Stimulated activated memory B cell treated with anti-CD40 and anti-IgM and Interleukin-4, amounts not matched to agents 10 μg/mL and 1 μg/mL and 100 μg/mL, for 72 hours (primary cell): ENCODE results near the gene TMEM100.

ENCODE experiments used
- ATAC-seq: fragments of 150-1000 bp; cut with Tn5 transposase; 2 replicates; pipeline ENCODE4 v1.10.0; 2021
- H3K27ac Mint-ChIP-seq: one replicate; pipeline ENCODE4 v1.8.0; 2022; ENCODE audit warnings: mild to moderate bottlenecking, mixed read lengths
- H3K27me3 Mint-ChIP-seq: one replicate; pipeline ENCODE4 v1.8.0; 2022; ENCODE audit warnings: mixed read lengths
- H3K36me3 Mint-ChIP-seq: one replicate; pipeline ENCODE4 v1.8.0; 2022; ENCODE audit warnings: mixed read lengths
- H3K4me1 Mint-ChIP-seq: one replicate; pipeline ENCODE4 v1.8.0; 2022; ENCODE audit warnings: mixed read lengths
- H3K4me3 Mint-ChIP-seq: one replicate; pipeline ENCODE4 v1.8.0; 2022; ENCODE audit warnings: mild to moderate bottlenecking, moderate library complexity, mixed read lengths
- H3K9me3 Mint-ChIP-seq: one replicate; pipeline ENCODE4 v1.8.0; 2022; ENCODE audit warnings: mixed read lengths

Gene TMEM100

GRCh38 chr17:55731586-55732250, 9.1 kb upstream of the TMEM100 start:
- no peak overlapping the region for H3K4me3 Mint-ChIP-seq
- no peak for ATAC-seq
- no peak overlapping the region for H3K27ac Mint-ChIP-seq
- no peaks in the 10 kb centered on the region for H3K9me3 Mint-ChIP-seq
- no peaks in the 10 kb centered on the region for H3K36me3 Mint-ChIP-seq
- H3K4me1 Mint-ChIP-seq = peaks cover 7% of the 10 kb centered on the region
- peaks cover 52% of the 10 kb centered on the region for H3K27me3 Mint-ChIP-seq

GRCh38 chr17:55730808-55731207, 8.1 kb upstream of the TMEM100 start:
- Mint-ChIP-seq H3K4me3 (no peak overlapping the region), H3K27me3 (peaks cover 57% of the 10 kb centered on the region), H3K9me3 (no peaks in the 10 kb centered on the region), H3K36me3 (no peaks in the 10 kb centered on the region), H3K4me1 (peaks cover 7% of the 10 kb centered on the region), H3K27ac (no peak overlapping the region)
- no peak for ATAC-seq

GRCh38 chr17:55730380-55730779, 7.7 kb upstream of the TMEM100 start:
- ATAC-seq = no peak
- Mint-ChIP-seq H3K36me3 (no peaks in the 10 kb centered on the region), H3K9me3 (no peaks in the 10 kb centered on the region), H3K4me1 (peaks cover 9% of the 10 kb centered on the region), H3K27ac (no peak overlapping the region), H3K27me3 (peaks cover 61% of the 10 kb centered on the region), H3K4me3 (no peak overlapping the region)

- peaks cover 66% of the 10 kb centered on the region for H3K27me3 Mint-ChIP-seq
- no peaks in the 10 kb centered on the region for H3K36me3 Mint-ChIP-seq
- H3K4me3 Mint-ChIP-seq = no peak overlapping the region
- H3K4me1 Mint-ChIP-seq = peaks cover 14% of the 10 kb centered on the region
- H3K27ac Mint-ChIP-seq = no peak overlapping the region
- no peaks in the 10 kb centered on the region for H3K9me3 Mint-ChIP-seq
- ATAC-seq = no peak
Observed at GRCh38 chr17:55729484-55729883, 6.8 kb upstream of the TMEM100 start.

- H3K4me3 Mint-ChIP-seq = no peak overlapping the region
- H3K36me3 Mint-ChIP-seq = no peaks in the 10 kb centered on the region
- no peak for ATAC-seq
- peaks cover 8% of the 10 kb centered on the region for H3K4me1 Mint-ChIP-seq
- no peaks in the 10 kb centered on the region for H3K9me3 Mint-ChIP-seq
- H3K27ac Mint-ChIP-seq = no peak overlapping the region
- H3K27me3 Mint-ChIP-seq = peaks cover 60% of the 10 kb centered on the region
Observed at GRCh38 chr17:55728833-55729232, 6.2 kb upstream of the TMEM100 start.

GRCh38 chr17:55728361-55728760, 5.7 kb upstream of the TMEM100 start:
- Mint-ChIP-seq H3K4me3 (no peak overlapping the region), H3K27me3 (peaks cover 58% of the 10 kb centered on the region), H3K4me1 (peaks cover 7% of the 10 kb centered on the region), H3K9me3 (no peaks in the 10 kb centered on the region), H3K36me3 (no peaks in the 10 kb centered on the region), H3K27ac (no peak overlapping the region)
- ATAC-seq = no peak

- Mint-ChIP-seq H3K27me3 (peaks cover 58% of the 10 kb centered on the region), H3K4me3 (no peak overlapping the region)
Observed at GRCh38 chr17:55727920-55728319, 5.3 kb upstream of the TMEM100 start.

GRCh38 chr17:55727275-55727674, 4.6 kb upstream of the TMEM100 start:
- Mint-ChIP-seq H3K9me3 (no peaks in the 10 kb centered on the region), H3K27me3 (peaks cover 58% of the 10 kb centered on the region), H3K36me3 (no peaks in the 10 kb centered on the region), H3K4me1 (peaks cover 14% of the 10 kb centered on the region), H3K4me3 (no peak overlapping the region), H3K27ac (no peak overlapping the region)
- ATAC-seq = no peak

More at GRCh38 chr17:55727920-55728319, 5.3 kb upstream of the TMEM100 start:
- Mint-ChIP-seq H3K36me3 (no peaks in the 10 kb centered on the region), H3K9me3 (no peaks in the 10 kb centered on the region), H3K27ac (no peak overlapping the region), H3K4me1 (peaks cover 10% of the 10 kb centered on the region)
- ATAC-seq = no peak

GRCh38 chr17:55726440-55726839, 3.8 kb upstream of the TMEM100 start:
- Mint-ChIP-seq H3K36me3 (no peaks in the 10 kb centered on the region), H3K27ac (no peak overlapping the region), H3K27me3 (peaks cover 50% of the 10 kb centered on the region), H3K4me1 (peaks cover 14% of the 10 kb centered on the region), H3K9me3 (no peaks in the 10 kb centered on the region), H3K4me3 (no peak overlapping the region)
- no peak for ATAC-seq

- Mint-ChIP-seq H3K9me3 (no peaks in the 10 kb centered on the region), H3K27ac (no peak overlapping the region), H3K4me1 (peaks cover 14% of the 10 kb centered on the region), H3K27me3 (peaks cover 57% of the 10 kb centered on the region), H3K36me3 (no peaks in the 10 kb centered on the region), H3K4me3 (no peak overlapping the region)
- no peak for ATAC-seq
Observed at GRCh38 chr17:55723488-55723848, 804 bp upstream of the TMEM100 start.

GRCh38 chr17:55722016-55722736, 488 bp downstream of the TMEM100 start:
- H3K4me1 Mint-ChIP-seq = peaks cover 14% of the 10 kb centered on the region
- ATAC-seq = no peak
- H3K9me3 Mint-ChIP-seq = no peaks in the 10 kb centered on the region
- no peak overlapping the region for H3K4me3 Mint-ChIP-seq
- peaks cover 52% of the 10 kb centered on the region for H3K27me3 Mint-ChIP-seq
- no peaks in the 10 kb centered on the region for H3K36me3 Mint-ChIP-seq
- no peak overlapping the region for H3K27ac Mint-ChIP-seq

GRCh38 chr17:55720919-55721836, 1.5 kb downstream of the TMEM100 start:
- Mint-ChIP-seq H3K27me3 (peaks cover 42% of the 10 kb centered on the region), H3K36me3 (no peaks in the 10 kb centered on the region)
- no peak for ATAC-seq

GRCh38 chr17:55717898-55718735, 4.5 kb downstream of the TMEM100 start:
- peaks cover 7% of the 10 kb centered on the region for H3K4me1 Mint-ChIP-seq
- no peak overlapping the region for H3K27ac Mint-ChIP-seq
- no peak for ATAC-seq
- peaks cover 28% of the 10 kb centered on the region for H3K27me3 Mint-ChIP-seq
- no peaks in the 10 kb centered on the region for H3K9me3 Mint-ChIP-seq
- no peak overlapping the region for H3K4me3 Mint-ChIP-seq
- no peaks in the 10 kb centered on the region for H3K36me3 Mint-ChIP-seq

More at GRCh38 chr17:55720919-55721836, 1.5 kb downstream of the TMEM100 start:
- no peak overlapping the region for H3K27ac Mint-ChIP-seq
- H3K4me1 Mint-ChIP-seq = peaks cover 14% of the 10 kb centered on the region
- H3K9me3 Mint-ChIP-seq = no peaks in the 10 kb centered on the region
- no peak overlapping the region for H3K4me3 Mint-ChIP-seq

GRCh38 chr17:55717432-55717831, 5.2 kb downstream of the TMEM100 start:
- ATAC-seq = no peak

More at GRCh38 chr17:55717432-55717831, 5.2 kb downstream of the TMEM100 start:
- Mint-ChIP-seq H3K27ac (no peak overlapping the region), H3K9me3 (no peaks in the 10 kb centered on the region), H3K4me3 (no peak overlapping the region), H3K36me3 (no peaks in the 10 kb centered on the region), H3K4me1 (no peaks in the 10 kb centered on the region), H3K27me3 (peaks cover 21% of the 10 kb centered on the region)
